Calu3 (cell line): ENCODE results near the gene LMOD2. TPM values are rescaled to one million over a fixed set of nuclear protein-coding genes. Genes with fewer than 3 reads are reported as not detected.

ENCODE experiments used
- BruUV-seq: library from RNA; stranded (reverse); fragments of 400-500 nt; replicated peaks from 2 replicates; lab custom pipeline; 2021; lab: Mats Ljungman, UMichigan
- CTCF ChIA-PET: fragments of 300-600 bp; sonication (Branson Sonifier 250); formaldehyde crosslinking; loops from one replicate; lab custom pipeline; 2022; ENCODE audit warnings: antibody characterized with exemption; lab: Charles Lee
- DNase-seq: peaks from one replicate; pipeline ENCODE4 v3.0.0; 2022
- H3K27ac Mint-ChIP-seq: one replicate; pipeline ENCODE4 v1.8.0; 2022; ENCODE audit warnings: mixed read lengths; ENCODE audit not compliant: unreplicated experiment
- H3K27me3 Mint-ChIP-seq: one replicate; pipeline ENCODE4 v1.8.0; 2022; ENCODE audit warnings: mixed read lengths; ENCODE audit not compliant: unreplicated experiment
- H3K36me3 Mint-ChIP-seq: one replicate; pipeline ENCODE4 v1.8.0; 2022; ENCODE audit warnings: mild to moderate bottlenecking, moderate library complexity, mixed read lengths; ENCODE audit not compliant: insufficient read depth, unreplicated experiment
- H3K4me1 Mint-ChIP-seq: one replicate; pipeline ENCODE4 v1.8.0; 2022; ENCODE audit warnings: mild to moderate bottlenecking, low read depth, mixed read lengths; ENCODE audit not compliant: unreplicated experiment
- H3K4me3 Mint-ChIP-seq: one replicate; pipeline ENCODE4 v1.8.0; 2022; ENCODE audit warnings: mild to moderate bottlenecking, low read depth, moderate library complexity, mixed read lengths; ENCODE audit not compliant: unreplicated experiment
- H3K9me3 Mint-ChIP-seq: one replicate; pipeline ENCODE4 v1.8.0; 2022; ENCODE audit warnings: low read depth, mixed read lengths; ENCODE audit not compliant: unreplicated experiment
- CTCF ChIP-seq: fragments of 200-600 bp; IDR thresholded peaks from one replicate; pipeline ENCODE4 v1.8.0; 2022; ENCODE audit warnings: antibody characterized with exemption; ENCODE audit not compliant: unreplicated experiment
- intact Hi-C: fragments of 100-400 bp; cut with micrococcal nuclease; formaldehyde crosslinking; loops from one replicate; pipeline ENCODE4 v1.10.0; 2022; ENCODE audit not compliant: unreplicated experiment
- total RNA-seq: library from RNA; stranded (reverse); gene quantifications from 2 replicates; pipeline ENCODE4 v1.2.3, GENCODE V29; 2022

LMOD2 gene
- total RNA-seq, 1 experiment from 2014 or later = not detected

GRCh38 chr7:123635551-123636359 is 19.9 kb upstream of the LMOD2 start:
- Mint-ChIP-seq H3K36me3 (no peaks in the 10 kb centered on the region), H3K27me3 (no peaks in the 10 kb centered on the region), H3K4me3 (no peak overlapping the region), H3K4me1 (peaks cover 8% of the 10 kb centered on the region), H3K9me3 (no peaks in the 10 kb centered on the region), H3K27ac (no peak overlapping the region)
- intact Hi-C loops = loop anchor here (1.0 to 5.0 kb wide), 5 partner anchors 47 to 520 kb away; no protein-coding TSS in a partner anchor
- BruUV-seq = no TSS peak
- TF ChIP-seq CTCF = peak; percentile 35
- no peak for DNase-seq
- CTCF ChIA-PET = interaction anchor here (0.6 kb wide), 1 partner anchor 115 kb away, joined by 4 read pairs; no protein-coding TSS in a partner anchor

GRCh38 chr7:123637203-123637602 is 18.5 kb upstream of the LMOD2 start:
- BruUV-seq = no TSS peak
- H3K4me1 Mint-ChIP-seq = peaks cover 8% of the 10 kb centered on the region
- no peaks in the 10 kb centered on the region for H3K36me3 Mint-ChIP-seq
- intact Hi-C loops = loop anchor here (5.0 kb wide), 1 partner anchor 160 kb away; no protein-coding TSS in a partner anchor
- no peaks in the 10 kb centered on the region for H3K27me3 Mint-ChIP-seq
- CTCF ChIA-PET = interaction anchor here (1.0 to 1.1 kb wide), 2 partner anchors 64 to 235 kb away, joined by 3 to 5 read pairs; no protein-coding TSS in a partner anchor
- TF ChIP-seq CTCF = no peak
- no peak overlapping the region for H3K4me3 Mint-ChIP-seq
- DNase-seq = no peak
- no peaks in the 10 kb centered on the region for H3K9me3 Mint-ChIP-seq
- no peak overlapping the region for H3K27ac Mint-ChIP-seq

- Mint-ChIP-seq H3K27ac (no peak overlapping the region), H3K4me3 (no peak overlapping the region), H3K27me3 (no peaks in the 10 kb centered on the region), H3K36me3 (no peaks in the 10 kb centered on the region), H3K9me3 (no peaks in the 10 kb centered on the region), H3K4me1 (peaks cover 8% of the 10 kb centered on the region)
- no TSS peak for BruUV-seq
- no peak for DNase-seq
- intact Hi-C loops = loop anchor here (5.0 kb wide), 1 partner anchor 159 kb away; no protein-coding TSS in a partner anchor
- no peak for TF ChIP-seq CTCF
- CTCF ChIA-PET = interaction anchor here (1.0 to 1.1 kb wide), 2 partner anchors 64 to 234 kb away, joined by 3 to 5 read pairs; no protein-coding TSS in a partner anchor
Measured at GRCh38 chr7:123637878-123638277, 17.8 kb upstream of the LMOD2 start.

- CTCF ChIA-PET = interaction anchor here (0.5 kb wide), 1 partner anchor 231 kb away, joined by 3 read pairs; no protein-coding TSS in a partner anchor
- H3K4me3 Mint-ChIP-seq = no peak overlapping the region
- H3K9me3 Mint-ChIP-seq = no peaks in the 10 kb centered on the region
- H3K4me1 Mint-ChIP-seq = peaks cover 15% of the 10 kb centered on the region
- intact Hi-C loops = loop anchor here (5.0 kb wide), 1 partner anchor 158 kb away; no protein-coding TSS in a partner anchor
- no peak for DNase-seq
- H3K27ac Mint-ChIP-seq = no peak overlapping the region
- no TSS peak for BruUV-seq
- TF ChIP-seq CTCF = no peak
- H3K27me3 Mint-ChIP-seq = no peaks in the 10 kb centered on the region
- H3K36me3 Mint-ChIP-seq = no peaks in the 10 kb centered on the region
Measured at GRCh38 chr7:123639631-123640030, 16.0 kb upstream of the LMOD2 start.
